ENCODE data around the gene COLGALT1.
"Not testable (repeated sequence)": the region's sequence is repeated elsewhere in the genome, so short reads cannot be mapped to it uniquely, and the experiment has no call there.

COLGALT1 gene

DNA sequence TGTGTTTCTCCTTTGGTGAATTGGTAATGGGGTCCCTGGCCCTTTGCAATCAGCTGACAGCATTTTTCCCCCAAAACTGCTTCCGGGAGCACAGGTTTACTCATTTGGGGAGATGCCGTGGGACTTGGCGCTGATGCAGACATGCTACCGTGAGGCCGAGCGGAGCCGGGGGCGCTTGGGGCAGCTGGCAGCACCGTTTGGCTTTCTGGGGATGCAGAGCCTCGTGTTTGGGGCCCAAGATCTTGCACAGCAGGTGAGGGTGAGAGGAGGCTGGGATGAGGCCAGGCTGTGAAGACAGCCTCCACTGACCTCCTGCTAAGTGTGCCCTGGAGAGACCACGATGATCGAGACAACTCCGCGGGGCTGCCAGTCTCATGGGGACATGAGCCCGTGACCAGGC lies 13.4 kb upstream of the COLGALT1 start:
- FAIRE-seq (no peak), DNase-seq (ENCODE audit: insufficient read length, low spot score) (no peak)
- no peak for TF ChIP-seq POLR2A (IDR thresholded peaks at IDR 0.05; ENCODE audit: low read depth, low read length)

DNA sequence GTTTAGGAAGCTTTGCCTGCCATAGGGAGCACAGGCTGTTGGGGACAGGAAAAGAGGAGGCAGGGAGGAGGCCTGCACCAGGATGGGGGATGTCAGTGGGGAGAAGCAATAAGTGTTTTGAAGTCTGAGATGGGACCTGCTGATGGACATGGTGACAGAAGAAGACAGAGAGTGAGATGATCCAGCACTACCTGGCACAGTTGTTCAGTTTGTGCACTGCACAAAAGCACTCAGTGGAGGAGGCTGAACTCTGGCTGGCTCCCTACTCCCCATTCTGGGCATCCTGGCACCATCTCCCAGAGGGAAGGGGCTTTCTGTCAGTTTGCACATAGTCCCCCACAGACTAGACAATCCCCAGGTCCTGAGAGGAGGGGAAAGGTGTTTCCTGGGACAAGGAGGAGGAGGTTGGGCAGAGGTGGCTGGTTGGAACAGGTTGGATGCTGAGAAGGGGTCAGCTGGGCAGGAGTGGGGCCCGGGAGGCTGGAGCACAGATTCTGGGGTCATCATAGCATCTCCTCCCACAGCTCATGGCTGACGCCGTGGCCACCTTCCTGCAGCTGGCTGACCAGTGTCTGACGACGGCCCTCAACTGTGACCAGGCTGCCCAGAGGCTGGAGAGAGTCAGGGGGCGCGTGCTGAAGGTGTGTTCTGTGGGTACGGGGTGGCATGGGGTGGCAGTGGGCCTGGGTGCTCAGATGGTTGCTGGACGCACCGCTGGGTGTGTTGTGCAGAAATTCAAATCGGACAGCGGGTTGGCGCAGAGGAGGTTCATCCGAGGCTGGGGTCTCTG lies 12.5 kb upstream of the COLGALT1 start:
- TF ChIP-seq POLR2A (IDR thresholded peaks at IDR 0.05; ENCODE audit: low read depth, low read length), result no peak
- FAIRE-seq, result no peak

DNA sequence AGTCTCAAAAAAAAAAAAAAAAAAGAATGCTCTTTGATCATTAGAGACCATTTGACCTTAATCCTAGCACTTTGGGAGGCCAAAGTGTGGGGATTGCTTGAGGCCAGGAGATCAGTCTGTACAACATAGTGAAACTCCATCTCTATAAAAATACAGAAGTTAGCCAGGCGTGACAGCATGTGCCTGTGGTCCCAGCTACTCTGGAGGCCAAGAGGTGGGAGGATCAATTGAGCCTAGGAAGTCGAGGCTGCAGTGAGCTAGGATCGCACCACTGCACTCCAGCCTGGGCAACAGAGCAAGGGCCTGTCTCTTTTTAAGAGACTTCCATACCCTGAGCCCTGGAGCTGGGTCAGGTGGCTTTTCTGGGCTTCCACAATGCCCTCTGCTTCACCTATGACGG lies 11.5 kb upstream of the COLGALT1 start:
- no peak for FAIRE-seq
- no peak for TF ChIP-seq POLR2A (IDR thresholded peaks at IDR 0.05; ENCODE audit: low read depth, low read length)
- DNase-seq (ENCODE audit: insufficient read length, low spot score), result no peak

More for the DNA sequence above, 12.5 kb upstream of the COLGALT1 start:
- DNase-seq (ENCODE audit: insufficient read length, low spot score), result no peak

DNA sequence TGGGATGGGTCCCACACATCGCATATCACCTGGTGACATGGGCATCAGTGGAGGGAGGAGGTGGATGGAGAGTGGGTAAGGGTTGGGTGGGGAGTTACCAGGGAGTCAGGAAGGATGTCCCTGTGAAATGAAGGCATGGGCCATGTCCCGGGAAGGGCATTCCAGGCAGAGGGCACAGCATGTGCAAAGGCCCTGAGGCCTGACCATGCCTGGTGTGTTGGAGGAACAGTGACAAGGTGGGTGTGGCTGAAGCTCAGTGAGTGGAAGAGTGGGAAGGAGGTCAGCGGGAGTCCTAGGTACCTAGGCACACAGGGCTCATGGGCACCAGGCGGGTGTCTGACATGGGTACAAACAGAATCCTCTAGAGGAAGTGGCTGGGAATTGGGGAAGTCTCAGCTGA lies 11.0 kb upstream of the COLGALT1 start:
- FAIRE-seq, result no peak
- no peak for TF ChIP-seq POLR2A (IDR thresholded peaks at IDR 0.05; ENCODE audit: low read depth, low read length)
- no peak for DNase-seq (ENCODE audit: insufficient read length, low spot score)

DNA sequence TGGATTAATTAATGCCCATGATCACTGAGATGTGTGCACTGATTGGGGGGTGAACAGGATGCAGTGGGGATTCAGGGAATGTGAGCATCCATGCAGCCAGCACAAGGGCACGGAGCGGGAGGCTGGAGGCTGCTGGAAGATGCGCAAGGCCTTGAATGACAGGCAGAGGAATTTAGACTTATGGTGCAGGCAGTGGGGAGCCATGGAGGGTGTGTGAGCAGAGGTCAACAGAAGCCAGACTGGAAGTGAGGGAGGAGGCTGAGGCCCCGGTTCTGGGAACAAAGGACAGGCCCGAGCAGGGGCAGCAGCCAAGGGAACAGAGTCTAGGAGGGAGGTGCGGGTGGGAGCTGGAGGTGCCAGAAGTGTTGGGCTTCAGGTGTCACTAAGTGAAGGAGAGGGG lies 7.3 kb upstream of the COLGALT1 start:
- FAIRE-seq (no peak), DNase-seq (ENCODE audit: insufficient read length, low spot score) (no peak)
- no peak for TF ChIP-seq POLR2A (IDR thresholded peaks at IDR 0.05; ENCODE audit: low read depth, low read length)

DNA sequence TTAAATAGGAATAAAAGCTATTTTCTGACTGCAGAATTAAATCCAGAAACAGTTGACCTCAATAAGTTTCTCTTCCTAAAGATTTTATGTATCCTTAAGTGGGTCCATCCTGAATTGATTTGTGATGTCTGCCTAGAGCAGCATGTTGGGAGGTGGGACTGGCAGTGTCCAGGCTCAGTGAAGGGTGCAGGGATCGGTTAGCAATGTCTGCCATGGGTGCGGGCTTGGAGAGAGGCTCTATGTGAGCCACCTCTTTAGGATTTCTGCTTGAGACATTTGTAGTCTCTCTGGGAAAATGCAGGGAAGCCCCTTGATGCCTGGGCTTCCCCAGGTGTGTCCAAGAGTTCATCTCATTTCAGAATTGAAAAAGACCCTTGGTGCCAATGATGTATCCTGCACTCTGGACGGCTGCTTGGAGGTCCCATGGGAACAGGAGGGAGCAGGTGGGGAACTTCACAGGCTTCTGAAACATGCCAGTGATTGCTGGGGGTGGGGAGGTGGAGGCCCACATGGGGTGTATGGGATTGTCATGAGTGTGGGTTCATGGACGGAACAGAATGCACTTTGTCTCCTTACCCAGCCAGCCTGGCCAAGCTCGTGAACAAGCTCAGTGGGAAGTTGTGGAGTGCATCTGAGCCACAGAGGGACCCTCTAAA lies 6.2 kb upstream of the COLGALT1 start:
- DNase-seq (ENCODE audit: insufficient read length, low spot score), result no peak
- TF ChIP-seq POLR2A (IDR thresholded peaks at IDR 0.05; ENCODE audit: low read depth, low read length), result no peak
- no peak for FAIRE-seq

DNA sequence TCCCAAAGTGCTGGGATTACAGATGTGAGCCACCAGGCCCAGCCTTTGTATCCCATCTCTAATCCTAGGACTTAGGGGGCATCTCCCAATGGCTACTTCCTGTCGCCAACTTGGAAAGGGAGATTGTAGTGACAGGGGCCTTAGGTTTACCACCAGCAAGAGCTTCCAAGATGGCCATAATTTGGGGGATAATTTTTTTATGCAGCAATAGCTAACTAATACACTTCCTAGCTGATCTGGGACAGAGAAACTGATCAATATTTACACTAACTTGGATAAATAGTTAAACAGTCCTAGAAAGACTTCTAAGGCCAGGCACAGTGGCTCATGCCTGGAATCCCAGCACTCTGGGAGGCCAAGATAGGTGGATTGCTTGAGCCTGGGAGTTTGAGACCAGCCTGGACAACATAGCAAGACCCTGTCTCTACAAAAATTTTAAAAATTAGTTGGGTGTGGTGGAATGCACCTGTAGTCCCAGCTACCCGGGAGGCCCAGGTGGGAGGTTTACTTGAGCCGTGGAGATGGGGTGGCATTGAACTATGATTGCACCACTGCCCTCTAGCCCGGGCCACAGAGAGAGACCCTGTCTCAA lies 5.3 kb upstream of the COLGALT1 start:
- DNase-seq (ENCODE audit: insufficient read length, low spot score), result no peak
- no peak for TF ChIP-seq POLR2A (IDR thresholded peaks at IDR 0.05; ENCODE audit: low read depth, low read length)
- FAIRE-seq, result no peak

DNA sequence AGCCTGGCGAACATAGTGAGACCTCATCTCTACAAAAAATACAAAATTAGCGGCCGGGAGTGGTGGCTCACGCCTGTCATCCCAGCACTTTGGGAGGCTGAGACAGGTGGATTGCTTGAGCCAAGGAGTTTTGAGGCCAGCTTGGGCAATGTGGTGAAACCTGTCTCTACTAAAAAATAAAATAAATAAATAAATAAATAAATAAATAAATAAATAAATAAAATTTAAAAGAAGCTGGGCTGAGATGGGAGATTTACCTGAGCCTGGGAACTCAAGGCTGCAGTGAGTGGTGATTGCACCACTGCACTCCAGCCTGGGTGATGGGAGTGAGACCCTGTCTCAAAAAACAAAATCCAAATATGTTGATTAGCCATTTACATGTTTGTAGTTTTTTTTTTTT lies 2.7 kb upstream of the COLGALT1 start:
- not testable (repeated sequence) for DNase-seq (ENCODE audit: insufficient read length, low spot score); FAIRE-seq

DNA sequence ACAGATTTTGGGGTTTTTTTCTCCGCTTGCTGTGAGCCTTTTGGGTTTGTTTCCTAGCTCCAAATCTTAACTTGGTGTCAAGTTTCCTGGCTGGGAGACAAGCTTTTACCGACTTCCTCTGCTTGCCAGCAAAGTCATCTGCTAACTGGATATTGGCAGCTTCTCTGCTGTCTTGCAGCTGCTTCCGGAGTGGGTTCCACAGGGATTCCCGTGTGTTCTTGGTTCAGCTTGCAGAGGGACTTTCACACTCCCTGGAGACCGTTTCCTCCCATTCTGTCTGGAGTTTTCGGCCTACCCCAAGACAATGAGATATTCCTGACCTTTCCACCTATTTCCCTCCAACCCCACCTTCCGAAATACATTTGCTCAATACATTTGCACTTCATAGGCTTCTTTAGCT lies 2.2 kb upstream of the COLGALT1 start:
- DNase-seq (ENCODE audit: insufficient read length, low spot score), result no peak
- no peak for TF ChIP-seq POLR2A (IDR thresholded peaks at IDR 0.05; ENCODE audit: low read depth, low read length)
- FAIRE-seq, result peak; percentile 67

DNA sequence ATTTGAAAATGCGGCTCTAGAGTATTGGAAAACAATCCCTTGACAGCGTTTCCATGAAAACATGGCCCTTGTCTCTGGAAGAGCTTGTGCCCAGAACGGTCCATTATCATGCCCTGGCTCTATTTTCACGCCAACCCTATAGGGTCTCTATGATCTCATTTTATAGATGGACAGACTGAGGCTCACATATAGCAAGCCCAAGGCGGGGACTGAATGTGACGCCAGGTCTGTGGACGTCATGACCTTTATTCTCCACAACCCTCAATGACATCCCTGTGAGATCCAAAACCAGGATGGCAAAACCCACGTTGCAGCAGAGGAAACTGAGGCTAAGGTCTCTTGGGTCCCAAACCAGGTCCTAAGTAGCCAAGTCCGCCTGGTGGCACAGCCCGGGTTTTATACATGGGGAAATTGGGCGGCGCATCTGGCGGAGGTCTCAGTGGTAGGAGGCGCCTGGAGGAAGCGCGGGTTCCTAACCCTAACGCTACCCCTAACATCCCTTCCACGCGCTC lies 425 bp upstream of the COLGALT1 start:
- no peak for TF ChIP-seq POLR2A (IDR thresholded peaks at IDR 0.05; ENCODE audit: low read depth, low read length)
- DNase-seq (ENCODE audit: insufficient read length, low spot score) (no peak), FAIRE-seq (no peak)

DNA sequence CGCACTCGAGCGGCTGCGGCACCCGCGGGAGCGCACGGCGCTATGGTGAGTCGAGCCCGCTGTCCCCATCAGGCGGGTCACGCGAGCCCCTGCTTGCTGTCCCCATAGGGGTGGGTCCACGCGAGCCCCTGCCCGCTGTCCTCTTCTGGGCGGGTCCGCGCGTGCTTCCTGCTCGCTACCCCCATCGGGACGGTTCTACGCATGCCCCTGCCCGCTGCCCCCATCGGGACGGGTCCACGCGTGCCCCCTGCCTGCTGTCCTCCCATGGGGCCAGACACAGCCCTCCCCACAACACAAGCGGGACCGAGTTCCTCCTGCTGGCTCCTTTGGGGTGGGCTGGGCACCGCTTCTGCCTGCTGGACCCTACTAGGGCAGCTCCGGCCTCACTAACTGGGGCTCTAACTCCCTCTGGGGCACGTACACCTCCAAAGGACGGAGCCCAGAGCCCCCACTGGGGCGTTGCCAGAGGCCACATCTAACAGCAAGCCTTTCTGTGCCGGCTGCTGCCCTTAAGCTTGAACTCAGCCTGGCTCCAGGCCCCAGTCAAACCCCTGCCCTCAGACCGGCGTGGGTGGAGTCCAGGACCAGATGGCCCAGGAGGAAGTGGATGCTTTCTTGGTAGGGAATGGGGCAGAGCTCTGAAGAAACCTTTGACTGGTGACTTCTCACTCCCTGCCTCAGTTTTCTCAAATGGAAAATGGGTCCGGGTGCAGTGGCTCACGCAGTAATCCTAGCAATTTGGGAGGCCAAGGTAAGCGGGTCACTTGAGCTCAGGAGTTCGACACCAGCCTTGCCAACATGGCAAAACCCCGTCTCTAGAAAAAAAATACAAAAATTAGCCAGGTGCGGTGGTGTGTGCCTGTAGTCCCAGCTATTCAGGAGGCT lies 722 bp downstream of the COLGALT1 start:
- FAIRE-seq, result no peak
- no peak for DNase-seq (ENCODE audit: insufficient read length, low spot score)
- TF ChIP-seq POLR2A (IDR thresholded peaks at IDR 0.05; ENCODE audit: low read depth, low read length), result peak; percentile 25; the same call in 1 of the 2 replicates

DNA sequence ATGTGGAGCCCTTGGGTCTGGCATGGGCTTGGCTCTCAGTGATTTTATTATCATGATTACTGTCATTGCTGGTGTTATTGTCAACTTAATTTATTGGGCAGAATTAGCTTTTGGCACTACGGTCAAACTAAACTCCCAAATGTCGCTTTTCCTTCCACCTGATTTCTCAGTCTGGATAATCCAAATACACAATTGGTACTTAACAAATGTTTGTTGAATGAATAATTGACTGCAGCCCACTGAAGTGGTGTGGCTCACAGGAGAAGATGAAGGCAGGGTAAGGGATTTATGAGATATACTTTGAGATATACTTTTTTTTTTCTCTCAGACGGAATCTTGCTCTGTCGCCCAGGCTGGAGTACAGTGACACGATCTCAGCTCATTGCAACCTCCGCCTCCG lies 1.5 kb downstream of the COLGALT1 start:
- no peak for FAIRE-seq
- TF ChIP-seq POLR2A (IDR thresholded peaks at IDR 0.05; ENCODE audit: low read depth, low read length), result no peak
- DNase-seq (ENCODE audit: insufficient read length, low spot score), result no peak

DNA sequence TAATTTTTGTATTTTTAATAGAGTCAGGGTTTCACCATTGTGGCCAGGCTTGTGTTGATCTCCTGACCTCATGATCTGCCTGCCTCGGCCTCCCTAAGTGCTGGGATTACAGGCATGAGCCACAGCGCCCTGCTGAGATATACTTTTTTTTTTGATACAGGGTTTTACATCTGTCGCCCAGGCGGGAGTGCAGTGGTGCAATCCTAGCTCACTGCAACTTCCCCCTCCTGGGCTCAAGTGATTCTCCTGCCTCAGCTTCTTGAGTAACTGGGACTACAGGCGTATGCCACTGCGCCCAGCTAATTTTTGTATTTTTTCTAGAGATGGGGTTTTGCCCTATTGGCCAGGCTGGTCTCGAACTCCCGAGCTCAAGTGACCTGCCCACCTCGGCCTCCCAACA lies 2.0 kb downstream of the COLGALT1 start:
- no peak for TF ChIP-seq POLR2A (IDR thresholded peaks at IDR 0.05; ENCODE audit: low read depth, low read length)
- FAIRE-seq, result no peak

DNA sequence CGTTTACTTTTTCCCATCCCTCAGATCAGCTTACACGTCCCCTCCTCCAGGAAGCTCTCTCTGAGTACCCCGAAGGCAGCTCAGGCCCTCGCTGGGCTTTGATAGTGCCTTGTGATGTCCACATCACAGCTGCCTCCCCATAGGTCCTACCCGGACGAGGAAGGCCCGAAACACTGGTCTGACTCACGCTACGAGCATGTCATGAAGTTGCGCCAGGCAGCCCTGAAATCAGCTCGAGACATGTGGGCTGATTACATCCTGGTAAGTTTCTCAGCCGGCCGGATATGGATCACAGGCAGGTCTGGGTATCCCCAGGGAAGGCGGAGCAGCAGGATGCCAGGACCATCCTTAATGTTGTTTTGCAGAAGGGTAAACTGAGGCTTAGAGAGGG lies 4.8 kb downstream of the COLGALT1 start:
- FAIRE-seq (no peak), DNase-seq (ENCODE audit: insufficient read length, low spot score) (no peak)
- TF ChIP-seq POLR2A (IDR thresholded peaks at IDR 0.05; ENCODE audit: low read depth, low read length), result no peak

More for the DNA sequence above, 2.0 kb downstream of the COLGALT1 start:
- no peak for DNase-seq (ENCODE audit: insufficient read length, low spot score)

Data from H54 (cell line).